Measurements from ENCODE around the gene TCF4.

Gene TCF4

DNA sequence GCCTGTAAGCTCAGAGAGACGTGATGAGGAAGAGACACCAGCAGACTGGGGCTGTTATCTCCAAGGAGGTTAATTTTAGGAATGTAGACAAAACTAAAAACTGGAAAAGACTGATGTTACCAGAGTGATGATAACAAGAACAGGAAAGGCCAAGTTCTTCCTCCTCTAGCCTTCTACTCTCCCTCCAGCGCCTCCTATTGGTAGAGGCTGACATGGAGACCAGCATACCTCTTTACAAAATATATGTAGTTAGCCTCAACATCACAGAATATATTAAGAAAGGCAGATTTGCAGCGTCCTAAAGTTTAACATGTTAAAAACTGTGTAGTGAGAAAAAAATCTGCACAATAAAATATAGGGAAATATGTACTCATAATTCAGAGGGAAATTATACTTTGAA, 66.0 kb downstream of the TCF4 start:
- Histone ChIP-seq H2AFZ (ENCODE audit: low read length) (no peak overlapping the region), H3K27me3 (replicated peaks; ENCODE audit: insufficient read depth, low read length) (no peaks in the 10 kb centered on the region), H3K9me3 (replicated peaks; ENCODE audit: insufficient read depth, low read length) (no peaks in the 10 kb centered on the region), H3K4me3 (ENCODE audit: low read length) (no peak overlapping the region), H3K79me2 (ENCODE audit: low read length) (no peaks in the 10 kb centered on the region), H3F3A (ENCODE audit: insufficient read depth, low read length) (no peaks in the 10 kb centered on the region), H3K4me2 (ENCODE audit: low read depth, low read length) (no peak overlapping the region), H3K27ac (ENCODE audit: low read length) (no peak overlapping the region), H3K4me1 (ENCODE audit: low read length) (no peaks in the 10 kb centered on the region), H4K20me1 (ENCODE audit: insufficient read depth, low read length) (no peaks in the 10 kb centered on the region), H3K9me2 (replicated peaks; ENCODE audit: insufficient read depth, low read length) (no peaks in the 10 kb centered on the region), H3K9ac (ENCODE audit: low read length) (no peak overlapping the region), H3K36me3 (replicated peaks; ENCODE audit: insufficient read depth, low read length) (no peaks in the 10 kb centered on the region)
- TF ChIP-seq EZH2phosphoT487 (IDR thresholded peaks at IDR 0.05; ENCODE audit: low read length): no peak
- peak; percentile 36 for TF ChIP-seq CTCF (IDR thresholded peaks at IDR 0.05; ENCODE audit: low read length)
- DNase-seq: peak; percentile 27

- no peaks in the 10 kb centered on the region for H3K79me2 ChIP-seq (ENCODE audit: low read length)
- TF ChIP-seq EZH2phosphoT487 (IDR thresholded peaks at IDR 0.05; ENCODE audit: low read length) (no peak), EZH2 (optimal IDR thresholded peaks at IDR 0.05; ENCODE audit: low read depth, low read length) (no peak), CTCF (IDR thresholded peaks at IDR 0.05; ENCODE audit: low read length) (no peak)
- no peak overlapping the region for H3K27ac ChIP-seq (ENCODE audit: low read length)
Observed at GRCh38 chr18:55517055-55517454, 70.9 kb downstream of the TCF4 start.

DNA sequence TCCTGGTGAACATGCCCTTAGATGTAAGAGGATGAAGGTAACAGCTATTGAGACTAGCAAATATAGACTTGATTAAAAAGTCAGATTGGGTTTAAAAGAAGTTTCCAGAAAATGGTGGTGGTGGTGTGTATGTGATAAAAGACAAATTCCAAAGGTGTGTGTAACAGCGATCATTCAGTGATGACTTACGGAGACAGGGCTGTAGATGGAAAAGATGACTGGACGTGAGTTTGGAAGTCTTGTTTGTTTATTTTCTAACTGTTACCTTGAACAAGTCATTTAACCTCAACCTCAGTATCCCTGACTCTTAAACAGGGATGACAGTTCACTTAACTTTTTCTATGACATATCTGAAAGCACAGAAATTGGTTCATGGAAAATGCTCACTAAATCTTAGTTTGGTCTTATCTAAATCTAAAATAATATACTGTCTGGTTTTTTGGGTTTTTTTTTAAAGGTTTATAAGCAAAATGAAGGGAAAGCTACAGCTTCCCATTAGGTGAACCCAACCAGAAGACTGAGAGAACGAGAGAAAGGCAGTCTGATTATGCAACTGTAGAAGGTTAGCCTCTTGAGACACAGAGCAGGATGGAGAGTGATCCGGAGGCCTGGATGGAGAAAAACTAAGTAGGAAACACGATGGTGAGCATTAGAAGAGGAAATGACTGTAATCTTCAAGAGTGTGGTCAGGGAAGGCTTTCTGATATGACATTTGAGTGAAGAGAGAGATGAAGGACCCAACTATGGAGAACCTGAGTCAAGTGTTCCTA, 71.9 kb downstream of the TCF4 start:
- Histone ChIP-seq H3K9me3 (replicated peaks; ENCODE audit: insufficient read depth, low read length) (no peaks in the 10 kb centered on the region), H3F3A (ENCODE audit: insufficient read depth, low read length) (no peaks in the 10 kb centered on the region), H3K27me3 (replicated peaks; ENCODE audit: insufficient read depth, low read length) (no peaks in the 10 kb centered on the region), H3K9me2 (replicated peaks; ENCODE audit: insufficient read depth, low read length) (no peaks in the 10 kb centered on the region), H2AFZ (ENCODE audit: low read length) (no peak overlapping the region), H3K4me1 (ENCODE audit: low read length) (no peaks in the 10 kb centered on the region), H3K36me3 (replicated peaks; ENCODE audit: insufficient read depth, low read length) (no peaks in the 10 kb centered on the region), H3K27ac (ENCODE audit: low read length) (no peak overlapping the region), H3K79me2 (ENCODE audit: low read length) (no peaks in the 10 kb centered on the region), H3K4me2 (ENCODE audit: low read depth, low read length) (no peak overlapping the region), H3K9ac (ENCODE audit: low read length) (no peak overlapping the region), H3K4me3 (ENCODE audit: low read length) (no peak overlapping the region), H4K20me1 (ENCODE audit: insufficient read depth, low read length) (no peaks in the 10 kb centered on the region)
- TF ChIP-seq EZH2phosphoT487 (IDR thresholded peaks at IDR 0.05; ENCODE audit: low read length) (no peak), CTCF (IDR thresholded peaks at IDR 0.05; ENCODE audit: low read length) (no peak), EZH2 (optimal IDR thresholded peaks at IDR 0.05; ENCODE audit: low read depth, low read length) (no peak)
- no peak for DNase-seq

More at GRCh38 chr18:55517055-55517454, 70.9 kb downstream of the TCF4 start:
- no peak overlapping the region for H3K4me3 ChIP-seq (ENCODE audit: low read length)
- no peak for DNase-seq
- H3K4me1 ChIP-seq (ENCODE audit: low read length): no peaks in the 10 kb centered on the region
- H2AFZ ChIP-seq (ENCODE audit: low read length): no peak overlapping the region
- no peaks in the 10 kb centered on the region for H3K9me2 ChIP-seq (replicated peaks; ENCODE audit: insufficient read depth, low read length)
- H4K20me1 ChIP-seq (ENCODE audit: insufficient read depth, low read length): no peaks in the 10 kb centered on the region
- H3K27me3 ChIP-seq (replicated peaks; ENCODE audit: insufficient read depth, low read length): no peaks in the 10 kb centered on the region
- H3F3A ChIP-seq (ENCODE audit: insufficient read depth, low read length): no peaks in the 10 kb centered on the region
- no peak overlapping the region for H3K9ac ChIP-seq (ENCODE audit: low read length)
- no peak overlapping the region for H3K4me2 ChIP-seq (ENCODE audit: low read depth, low read length)
- H3K9me3 ChIP-seq (replicated peaks; ENCODE audit: insufficient read depth, low read length): no peaks in the 10 kb centered on the region
- no peaks in the 10 kb centered on the region for H3K36me3 ChIP-seq (replicated peaks; ENCODE audit: insufficient read depth, low read length)
